Measurements from ENCODE around the gene RBM39.

- TF ChIP-seq TARDBP (IDR thresholded peaks at IDR 0.05) (no peak), L3MBTL2 (conservative IDR thresholded peaks at IDR 0.05) (no peak), SP1 (IDR thresholded peaks at IDR 0.05) (no peak), FOXM1 (IDR thresholded peaks at IDR 0.05; ENCODE audit: borderline replicate concordance) (no peak)
Measured at GRCh38 chr20:35750611-35751010, 8.6 kb upstream of the RBM39 start.
